PFSK-1 (cell line): ENCODE measurements around the gene ALPK3.

ENCODE experiments used
- POLR2AphosphoS5 ChIP-seq: IDR thresholded peaks from 2 replicates; pipeline ENCODE4 v1.6.1; 2012; ENCODE audit warnings: low read depth, mild to moderate bottlenecking, control low read depth, low read length, moderate library complexity
- TAF1 ChIP-seq: IDR thresholded peaks from 2 replicates; pipeline ENCODE4 v1.6.1; 2012; ENCODE audit warnings: low read length, control low read depth, borderline replicate concordance; ENCODE audit not compliant: insufficient read depth

- no peak for TF ChIP-seq POLR2AphosphoS5
- TF ChIP-seq TAF1, result no peak
Measured at GRCh38 chr15:84857418-84858004, 40.4 kb downstream of the ALPK3 start.
